ENCODE data around the gene FIGNL2. TPM values are rescaled to one million over a fixed set of nuclear protein-coding genes. Genes with fewer than 3 reads are reported as not detected.

The FIGNL2 gene
- total RNA-seq, 2 experiments from 2014 or later, result 1.2 to 1.3 TPM

- H3K27ac ChIP-seq (ENCODE audit: low read depth in 1 of 2, low read length in 2 of 2), result no peak overlapping the region
- Mint-ChIP-seq H3K27me3 (peaks cover 56% of the 10 kb centered on the region), H3K4me1 (ENCODE audit: low read depth) (peaks cover 4% of the 10 kb centered on the region), H3K4me3 (no peak overlapping the region), H3K9me3 (no peaks in the 10 kb centered on the region), H3K36me3 (ENCODE audit: low read depth) (no peaks in the 10 kb centered on the region), H3K27ac (no peak overlapping the region)
- H3K27me3 ChIP-seq (ENCODE audit: control insufficient read depth in 1 of 2, insufficient read depth in 2 of 2, low read length in 2 of 2), result peaks cover 28 to 29% of the 10 kb centered on the region in 2 experiments
- peaks cover 0 to 5% of the 10 kb centered on the region in 2 experiments for H3K9me3 ChIP-seq (ENCODE audit: control insufficient read depth in 1 of 2, insufficient read depth in 1 of 2, low read length in 2 of 2)
- ChIA-PET POLR2A (no interaction called here), CTCF (no interaction called here)
- no peaks in the 10 kb centered on the region for H3K36me3 ChIP-seq (ENCODE audit: insufficient read depth, low read length)
- H3K4me1 ChIP-seq (ENCODE audit: insufficient read depth, low read length), result peaks cover 6% of the 10 kb centered on the region
- no peak overlapping the region for H3K4me3 ChIP-seq (ENCODE audit: low read length)
- DNase-seq (no peak), ATAC-seq (ENCODE audit: poor library complexity) (no peak)
- no peak for TF ChIP-seq CTCF (IDR thresholded peaks at IDR 0.05)
- intact Hi-C loops (cut with DNase I, micrococcal nuclease), result no loop called here
Observed at GRCh38 chr12:51838036-51838435, 10.5 kb downstream of the FIGNL2 start.

GRCh38 chr12:51837286-51837685 lies 11.2 kb downstream of the FIGNL2 start:
- Mint-ChIP-seq H3K4me1 (ENCODE audit: low read depth) (peaks cover 12% of the 10 kb centered on the region), H3K4me3 (no peak overlapping the region), H3K36me3 (ENCODE audit: low read depth) (no peaks in the 10 kb centered on the region), H3K27ac (no peak overlapping the region), H3K27me3 (peaks cover 57% of the 10 kb centered on the region), H3K9me3 (no peaks in the 10 kb centered on the region)
- H3K4me3 ChIP-seq (ENCODE audit: low read length), result no peak overlapping the region
- peaks cover 24 to 29% of the 10 kb centered on the region in 2 experiments for H3K27me3 ChIP-seq (ENCODE audit: control insufficient read depth in 1 of 2, insufficient read depth in 2 of 2, low read length in 2 of 2)
- H3K9me3 ChIP-seq (ENCODE audit: control insufficient read depth in 1 of 2, insufficient read depth in 1 of 2, low read length in 2 of 2), result peaks cover 0 to 5% of the 10 kb centered on the region in 2 experiments
- DNase-seq, result no peak
- H3K27ac ChIP-seq (ENCODE audit: low read depth in 1 of 2, low read length in 2 of 2), result no peak overlapping the region
- TF ChIP-seq CTCF (IDR thresholded peaks at IDR 0.05), result no peak
- H3K36me3 ChIP-seq (ENCODE audit: insufficient read depth, low read length), result no peaks in the 10 kb centered on the region
- H3K4me1 ChIP-seq (ENCODE audit: insufficient read depth, low read length), result peaks cover 14% of the 10 kb centered on the region
- no peak for ATAC-seq (ENCODE audit: poor library complexity)
- POLR2A ChIA-PET, result no interaction called here
- CTCF ChIA-PET, result interaction anchor here (0.6 kb wide), 1 partner anchor 42 kb away, joined by 3 read pairs; no protein-coding TSS in a partner anchor
- intact Hi-C loops (cut with DNase I, micrococcal nuclease), result no loop called here

GRCh38 chr12:51836827-51837173 lies 11.7 kb downstream of the FIGNL2 start:
- intact Hi-C loops (cut with DNase I, micrococcal nuclease), result no loop called here
- Mint-ChIP-seq H3K27me3 (peaks cover 57% of the 10 kb centered on the region), H3K4me3 (no peak overlapping the region), H3K9me3 (no peaks in the 10 kb centered on the region), H3K27ac (no peak overlapping the region), H3K4me1 (ENCODE audit: low read depth) (peaks cover 14% of the 10 kb centered on the region), H3K36me3 (ENCODE audit: low read depth) (no peaks in the 10 kb centered on the region)
- DNase-seq (no peak), ATAC-seq (ENCODE audit: poor library complexity) (no peak)
- TF ChIP-seq CTCF (IDR thresholded peaks at IDR 0.05), result no peak
- H3K27ac ChIP-seq (ENCODE audit: low read depth in 1 of 2, low read length in 2 of 2), result no peak overlapping the region
- POLR2A ChIA-PET, result interaction anchor here (1.0 kb wide), 1 partner anchor 40 kb away, joined by 3 read pairs; no protein-coding TSS in a partner anchor
- no peak overlapping the region for H3K4me3 ChIP-seq (ENCODE audit: low read length)
- H3K9me3 ChIP-seq (ENCODE audit: control insufficient read depth in 1 of 2, insufficient read depth in 1 of 2, low read length in 2 of 2), result peaks cover 0 to 5% of the 10 kb centered on the region in 2 experiments
- H3K27me3 ChIP-seq (ENCODE audit: control insufficient read depth in 1 of 2, insufficient read depth in 2 of 2, low read length in 2 of 2), result peaks cover 21 to 25% of the 10 kb centered on the region in 2 experiments
- peaks cover 15% of the 10 kb centered on the region for H3K4me1 ChIP-seq (ENCODE audit: insufficient read depth, low read length)
- no peaks in the 10 kb centered on the region for H3K36me3 ChIP-seq (ENCODE audit: insufficient read depth, low read length)
- CTCF ChIA-PET, result interaction anchor here (0.6 kb wide), 1 partner anchor 43 kb away, joined by 3 read pairs; no protein-coding TSS in a partner anchor

Data from CD4-positive, alpha-beta T cell (primary cell).